Anterior cingulate cortex (tissue), 58 donors: ENCODE data around the gene FAHD1.
"Not testable (repeated sequence)": the region's sequence is repeated elsewhere in the genome, so short reads cannot be mapped to it uniquely, and the experiment has no call there.

Experiments
- DNase-seq, 58 donors: peaks; one replicate each; lab custom pipeline; 2025; lab: John Stamatoyannopoulos, UW

The FAHD1 gene

GRCh38 chr16:1788095-1788707 lies 38.8 kb upstream of the FAHD1 start:
- DNase-seq = no peak

GRCh38 chr16:1788708-1789100 lies 38.3 kb upstream of the FAHD1 start:
- DNase-seq = no peak

GRCh38 chr16:1789643-1790045 lies 37.4 kb upstream of the FAHD1 start:
- no peak for DNase-seq

- DNase-seq = no peak
Observed at GRCh38 chr16:1790261-1790610, 36.8 kb upstream of the FAHD1 start.

GRCh38 chr16:1790611-1791255 lies 36.3 kb upstream of the FAHD1 start:
- no peak for DNase-seq

GRCh38 chr16:1791256-1791942 lies 35.6 kb upstream of the FAHD1 start:
- DNase-seq = no peak

GRCh38 chr16:1791943-1792812 lies 34.8 kb upstream of the FAHD1 start:
- DNase-seq = no peak

GRCh38 chr16:1792836-1793577 lies 34.0 kb upstream of the FAHD1 start:
- no peak for DNase-seq

GRCh38 chr16:1793578-1794220 lies 33.3 kb upstream of the FAHD1 start, which contains the start of gene IGFALS:
TSS of gene IGFALS (minus strand) at chr16:1793705. CDS start at chr16:1793652, 53 bp downstream.
- no peak for DNase-seq

- DNase-seq = no peak
Observed at GRCh38 chr16:1794221-1794871, 32.7 kb upstream of the FAHD1 start.

GRCh38 chr16:1794908-1795666 lies 31.9 kb upstream of the FAHD1 start:
- DNase-seq = no peak

GRCh38 chr16:1799263-1799662 lies 27.7 kb upstream of the FAHD1 start:
- not testable (repeated sequence) for DNase-seq

GRCh38 chr16:1800701-1801100 lies 26.3 kb upstream of the FAHD1 start:
- no peak for DNase-seq

GRCh38 chr16:1807626-1808025 lies 19.4 kb upstream of the FAHD1 start:
- DNase-seq = no peak

- DNase-seq = no peak
Observed at GRCh38 chr16:1808691-1809090, 18.3 kb upstream of the FAHD1 start.

- DNase-seq = no peak
Observed at GRCh38 chr16:1809281-1809801, 17.7 kb upstream of the FAHD1 start.

GRCh38 chr16:1810106-1810505 lies 16.9 kb upstream of the FAHD1 start:
- DNase-seq = no peak

GRCh38 chr16:1810536-1810935 lies 16.5 kb upstream of the FAHD1 start:
- DNase-seq = no peak
